HL-60/S4 treated with phorbol 12-myristate 13-acetate at 8.2 ng/mL for 4 days and 3 days (cell line): ENCODE results near the gene IRAK2.
"Not testable (repeated sequence)": the region's sequence is repeated elsewhere in the genome, so short reads cannot be mapped to it uniquely, and the experiment has no call there.

Experiments used
- in situ Hi-C: fragments of 300-500 bp; cut with MboI; formaldehyde crosslinking; loops from 2 replicates; pipeline ENCODE4 v1.15.0; 2022; ENCODE audit warnings: low sequenced_read_pairs

Gene IRAK2

GRCh38 chr3:10160346-10160745, 4.4 kb upstream of the IRAK2 start:
- in situ Hi-C loops = no loop called here

GRCh38 chr3:10160925-10161324, 3.8 kb upstream of the IRAK2 start:
- in situ Hi-C loops = no loop called here

- in situ Hi-C loops = no loop called here
Measured at GRCh38 chr3:10162185-10162584, 2.5 kb upstream of the IRAK2 start.

- in situ Hi-C loops = not testable (repeated sequence)
Measured at GRCh38 chr3:10164201-10164545, 546 bp upstream of the IRAK2 start.

- in situ Hi-C loops = no loop called here
Measured at GRCh38 chr3:10166213-10166604, 1.5 kb downstream of the IRAK2 start.

- in situ Hi-C loops = no loop called here
Measured at GRCh38 chr3:10169000-10169496, 4.3 kb downstream of the IRAK2 start.

GRCh38 chr3:10170915-10171478, 6.3 kb downstream of the IRAK2 start:
- in situ Hi-C loops = no loop called here

GRCh38 chr3:10173095-10173925, 8.6 kb downstream of the IRAK2 start:
- in situ Hi-C loops = no loop called here

GRCh38 chr3:10173926-10174435, 9.3 kb downstream of the IRAK2 start:
- in situ Hi-C loops = no loop called here

GRCh38 chr3:10175334-10175733, 10.6 kb downstream of the IRAK2 start:
- in situ Hi-C loops = not testable (repeated sequence)

GRCh38 chr3:10176150-10176549, 11.4 kb downstream of the IRAK2 start:
- in situ Hi-C loops = not testable (repeated sequence)

GRCh38 chr3:10177737-10178136, 13.0 kb downstream of the IRAK2 start:
- in situ Hi-C loops = no loop called here

- in situ Hi-C loops = no loop called here
Measured at GRCh38 chr3:10178892-10179291, 14.2 kb downstream of the IRAK2 start.

- in situ Hi-C loops = no loop called here
Measured at GRCh38 chr3:10180289-10180688, 15.6 kb downstream of the IRAK2 start.

GRCh38 chr3:10180738-10181295, 16.1 kb downstream of the IRAK2 start:
- in situ Hi-C loops = no loop called here

- in situ Hi-C loops = no loop called here
Measured at GRCh38 chr3:10182950-10183349, 18.2 kb downstream of the IRAK2 start.

- in situ Hi-C loops = no loop called here
Measured at GRCh38 chr3:10184250-10184649, 19.5 kb downstream of the IRAK2 start.

- in situ Hi-C loops = no loop called here
Measured at GRCh38 chr3:10185804-10186762, 21.4 kb downstream of the IRAK2 start.

- in situ Hi-C loops = no loop called here
Measured at GRCh38 chr3:10187290-10187876, 22.7 kb downstream of the IRAK2 start.

GRCh38 chr3:10187944-10188343, 23.2 kb downstream of the IRAK2 start:
- in situ Hi-C loops = no loop called here
